ENCODE results near the gene DIAPH1.

DNA sequence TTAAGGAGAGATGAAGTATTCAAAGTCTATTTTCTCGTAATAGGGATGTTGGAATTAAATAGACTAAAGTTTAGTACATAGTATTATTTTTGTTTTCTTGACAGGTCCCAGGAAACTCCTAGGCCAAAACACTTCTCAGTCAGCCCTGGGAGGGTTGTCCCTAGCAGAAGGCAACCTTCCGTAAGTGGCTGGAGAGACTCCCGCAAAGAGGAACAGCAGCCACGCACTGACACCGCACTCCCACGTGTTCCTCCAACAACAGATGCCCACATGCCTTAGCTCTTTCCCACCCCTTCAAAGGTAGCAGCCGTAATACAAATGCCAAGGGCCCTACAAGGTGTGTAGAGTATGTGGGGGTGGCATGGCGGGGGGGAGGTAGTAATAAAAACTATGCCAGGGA lies 101.5 kb downstream of the DIAPH1 start:
- no peak for TF ChIP-seq GATA1 (IDR thresholded peaks at IDR 0.05; ENCODE audit: low read depth, low read length)
- TF ChIP-seq POLR2A (IDR thresholded peaks at IDR 0.05; ENCODE audit: low read length) = no peak

Data from erythroblast (primary cell).